ENCODE measurements around the gene AFF3.

Gene AFF3

DNA sequence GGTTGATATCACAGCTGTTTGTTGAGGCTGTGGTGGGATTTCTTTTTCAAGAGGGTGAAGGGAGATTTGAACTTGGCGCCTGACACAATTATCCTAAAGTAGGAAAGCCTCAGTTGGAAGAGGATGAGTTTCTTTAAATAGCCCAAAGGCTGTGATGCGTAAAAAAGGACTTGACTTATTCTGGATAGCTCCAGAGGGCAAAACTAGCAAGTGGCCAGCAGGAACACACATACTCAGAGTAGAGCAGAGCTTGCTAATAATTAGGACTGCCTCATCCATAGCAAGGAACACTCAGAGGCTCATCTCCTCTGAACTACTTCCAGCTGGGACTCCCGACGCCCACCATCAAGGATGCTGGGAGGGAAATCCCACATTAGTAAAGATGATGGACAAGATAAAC, 74.0 kb downstream of the AFF3 start:
- no peak for DNase-seq (ENCODE audit: low spot score)

DNA sequence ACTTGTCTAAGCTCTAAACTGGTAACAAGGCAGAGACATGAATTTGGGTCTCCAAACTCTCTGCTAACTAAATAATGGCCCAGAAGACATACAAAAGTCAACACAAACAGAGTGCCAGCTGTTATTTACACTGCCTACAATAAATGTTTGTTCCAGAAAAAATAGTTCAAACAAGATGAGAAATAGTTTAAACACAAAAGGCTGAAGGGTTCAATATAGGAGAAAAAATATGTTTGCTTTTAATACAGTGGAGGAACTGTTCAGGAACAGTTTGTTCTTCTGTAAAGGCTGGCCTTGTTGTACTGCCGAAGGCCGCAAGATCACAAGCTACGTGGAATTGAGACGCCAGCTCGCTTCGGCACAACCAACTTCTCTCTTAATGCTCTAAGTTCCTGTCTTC, 74.6 kb downstream of the AFF3 start:
- no peak for DNase-seq (ENCODE audit: low spot score)

DNA sequence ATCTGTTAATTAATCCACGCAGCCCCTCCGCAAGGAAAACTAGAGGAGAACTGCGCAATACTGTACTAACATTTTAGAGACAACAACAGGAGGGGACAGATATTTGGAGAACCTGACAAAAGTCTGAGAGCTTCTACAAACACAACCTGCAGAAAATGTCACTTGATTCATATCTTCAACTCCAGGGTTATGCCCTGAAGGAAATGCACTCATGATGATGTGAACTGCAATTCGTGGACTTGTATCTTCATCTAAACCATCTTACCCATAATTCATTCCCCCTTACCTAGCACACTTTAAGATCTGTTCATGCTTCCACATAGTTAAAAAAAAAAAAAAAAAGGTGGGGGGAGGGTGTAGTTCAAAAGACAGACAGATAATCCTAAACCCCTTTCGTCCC, 75.5 kb downstream of the AFF3 start:
- no peak for DNase-seq (ENCODE audit: low spot score)

GRCh38 chr2:100066246-100066645, 76.1 kb downstream of the AFF3 start:
- DNase-seq (ENCODE audit: low spot score) = no peak

GRCh38 chr2:100064592-100065428, 77.6 kb downstream of the AFF3 start:
- DNase-seq (ENCODE audit: low spot score) = no peak

GRCh38 chr2:100064165-100064564, 78.2 kb downstream of the AFF3 start:
- DNase-seq (ENCODE audit: low spot score) = no peak

GRCh38 chr2:100063459-100063953, 78.9 kb downstream of the AFF3 start:
- no peak for DNase-seq (ENCODE audit: low spot score)

DNA sequence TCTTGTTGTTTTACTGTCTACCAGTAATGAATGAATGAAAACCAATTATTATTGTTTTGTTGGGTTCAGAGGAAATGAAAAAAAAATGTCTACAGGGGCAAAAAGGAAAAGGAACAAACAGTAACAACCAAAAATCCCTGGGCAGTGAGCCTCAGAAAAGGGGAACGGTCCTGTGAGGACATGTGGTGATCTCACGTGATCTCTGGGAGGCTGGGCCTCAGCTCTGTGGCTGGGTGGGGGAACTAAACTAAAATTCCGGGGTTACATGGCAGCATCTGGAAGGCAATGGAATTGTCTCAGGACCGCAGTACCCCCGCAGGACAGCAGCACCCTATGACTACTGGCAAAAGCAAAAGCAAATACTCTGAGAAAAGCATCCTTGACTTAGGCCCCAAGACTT, 80.1 kb downstream of the AFF3 start:
- DNase-seq (ENCODE audit: low spot score) = no peak

DNA sequence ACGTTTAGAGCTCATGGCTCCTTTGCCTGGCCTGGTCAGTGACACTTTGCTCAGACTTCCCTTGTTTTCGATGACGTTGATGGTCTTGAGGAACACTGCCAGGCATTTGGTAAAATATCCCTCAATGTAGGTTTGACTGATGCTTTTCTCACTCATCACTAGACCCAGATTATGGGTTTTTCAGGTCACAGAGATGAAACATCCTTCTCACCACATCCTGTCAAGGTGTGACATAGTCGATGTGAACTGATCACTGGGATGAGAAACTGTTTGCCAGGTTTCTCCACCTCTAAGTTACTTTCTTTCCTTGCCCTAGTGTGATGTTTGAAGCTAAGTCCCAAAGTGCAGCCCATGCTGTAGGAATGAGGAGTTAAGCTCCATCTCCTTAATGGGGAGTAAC, 81.5 kb downstream of the AFF3 start:
- DNase-seq (ENCODE audit: low spot score) = no peak

DNA sequence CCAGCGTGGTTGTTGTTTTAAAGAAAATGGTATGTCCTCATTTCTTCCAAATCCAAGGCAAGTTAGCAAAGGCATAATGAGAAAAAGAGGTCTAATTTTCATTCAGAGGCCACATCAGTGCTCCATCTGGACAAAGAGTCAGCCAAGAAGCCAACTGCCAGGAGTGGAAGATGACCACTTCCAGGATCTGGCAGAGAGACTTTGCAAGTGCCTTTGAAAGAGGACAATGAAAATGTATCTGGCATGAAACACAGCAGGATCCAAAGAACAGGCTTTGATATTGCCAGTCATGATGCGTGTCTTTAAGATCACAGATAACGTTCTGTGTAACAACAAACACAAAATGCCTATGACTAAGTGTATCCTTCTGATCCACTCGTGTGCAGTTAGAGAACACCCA, 82.8 kb downstream of the AFF3 start:
- DNase-seq (ENCODE audit: low spot score) = peak; percentile 15

GRCh38 chr2:100057901-100058261, 84.5 kb downstream of the AFF3 start:
- peak; percentile 16 for DNase-seq (ENCODE audit: low spot score)

DNA sequence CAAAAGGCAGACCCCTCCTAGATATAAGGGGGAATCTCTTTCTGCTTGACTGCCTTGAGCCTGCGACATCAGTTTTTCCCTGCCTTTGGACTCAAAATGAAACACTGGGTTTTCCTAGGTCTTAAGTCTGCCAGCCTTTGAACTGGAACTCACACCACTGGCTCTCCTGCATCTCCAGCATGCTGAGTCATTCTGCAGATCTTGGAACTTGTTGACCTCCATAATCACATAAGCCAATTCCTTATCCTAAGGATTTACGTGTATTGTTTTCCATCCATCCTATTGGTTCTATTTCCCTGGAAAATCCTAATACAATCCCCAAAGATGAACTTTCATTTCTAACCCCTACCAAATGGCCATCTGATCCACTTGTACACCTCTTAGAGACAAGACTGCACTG, 88.0 kb downstream of the AFF3 start:
- DNase-seq (ENCODE audit: low spot score) = no peak

DNA sequence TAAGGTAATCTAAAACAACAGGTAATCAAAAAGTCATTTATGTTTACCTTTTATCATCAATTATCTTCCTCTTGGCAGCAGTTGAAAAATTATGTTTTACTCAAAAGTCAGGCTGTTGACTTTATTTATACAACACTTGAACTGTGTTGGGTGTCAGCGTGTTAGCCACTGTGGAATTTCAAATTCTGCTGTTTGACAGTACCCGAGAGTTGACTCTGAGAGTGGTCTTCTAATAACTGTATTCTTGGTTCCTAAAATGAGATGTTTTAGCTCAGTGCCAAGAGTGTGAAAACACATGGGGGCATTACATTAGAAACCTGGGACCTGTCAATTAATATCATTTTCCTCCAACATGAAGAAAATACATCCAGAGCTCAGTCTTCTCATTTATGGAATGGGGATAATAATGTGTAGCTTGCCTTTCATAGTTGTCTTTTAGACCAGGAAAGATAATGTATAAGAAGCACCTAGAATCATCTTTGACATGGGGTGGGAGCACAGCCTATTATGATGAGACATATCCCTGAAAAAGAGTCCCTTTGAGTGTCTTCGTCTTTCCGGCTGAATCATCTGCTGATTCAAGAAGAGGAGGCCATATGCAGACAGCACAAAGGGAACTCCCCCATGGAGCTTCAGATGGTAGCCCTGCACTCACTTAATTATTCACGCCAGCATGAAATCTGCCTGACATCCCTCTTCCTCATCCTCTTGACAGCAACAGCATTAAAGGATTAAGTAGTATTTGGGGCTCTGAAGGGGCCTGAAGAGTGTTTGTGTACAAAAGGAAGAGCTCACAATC, 89.1 kb downstream of the AFF3 start:
- DNase-seq (ENCODE audit: low spot score) = no peak

DNA sequence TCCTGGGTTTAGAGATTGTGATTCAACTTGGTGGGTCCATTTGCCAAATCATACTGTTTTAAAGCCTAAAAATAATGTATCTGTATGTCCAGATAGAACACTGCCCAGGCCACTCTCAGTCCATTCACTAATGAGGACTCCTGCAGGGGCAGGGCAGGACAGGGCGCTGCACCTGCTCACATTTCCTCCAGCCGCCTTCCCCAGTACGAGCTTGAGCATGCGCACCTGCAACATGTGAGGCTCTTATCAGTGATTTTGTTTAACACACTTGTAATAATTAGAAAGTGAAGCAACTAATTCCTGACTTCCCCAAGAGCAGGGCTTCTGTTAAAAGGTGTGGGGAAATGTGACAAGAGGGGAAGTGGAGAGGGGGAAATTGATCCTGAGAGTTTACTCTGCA, 89.7 kb downstream of the AFF3 start:
- no peak for DNase-seq (ENCODE audit: low spot score)

- no peak for DNase-seq (ENCODE audit: low spot score)
Observed at GRCh38 chr2:100051253-100051652, 91.1 kb downstream of the AFF3 start.

DNA sequence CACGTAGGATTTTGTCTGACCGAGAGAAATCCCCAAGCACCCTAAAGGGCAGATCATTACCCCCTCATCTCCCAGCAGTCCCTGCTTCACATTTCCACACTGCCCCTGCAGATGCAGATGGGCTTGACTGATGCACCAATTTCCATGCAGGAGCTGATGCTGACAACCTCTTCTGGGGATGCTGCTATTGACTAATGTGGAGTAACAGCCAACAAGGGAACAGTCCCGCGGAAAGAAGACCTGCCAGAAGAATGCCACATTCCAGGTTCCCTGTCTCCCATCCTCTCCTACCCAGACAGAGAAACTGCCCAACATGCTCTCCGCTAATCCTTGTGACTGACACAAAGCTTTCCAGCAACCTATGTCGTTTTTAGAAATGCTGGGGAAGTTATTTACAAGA, 91.7 kb downstream of the AFF3 start:
- DNase-seq (ENCODE audit: low spot score) = no peak

DNA sequence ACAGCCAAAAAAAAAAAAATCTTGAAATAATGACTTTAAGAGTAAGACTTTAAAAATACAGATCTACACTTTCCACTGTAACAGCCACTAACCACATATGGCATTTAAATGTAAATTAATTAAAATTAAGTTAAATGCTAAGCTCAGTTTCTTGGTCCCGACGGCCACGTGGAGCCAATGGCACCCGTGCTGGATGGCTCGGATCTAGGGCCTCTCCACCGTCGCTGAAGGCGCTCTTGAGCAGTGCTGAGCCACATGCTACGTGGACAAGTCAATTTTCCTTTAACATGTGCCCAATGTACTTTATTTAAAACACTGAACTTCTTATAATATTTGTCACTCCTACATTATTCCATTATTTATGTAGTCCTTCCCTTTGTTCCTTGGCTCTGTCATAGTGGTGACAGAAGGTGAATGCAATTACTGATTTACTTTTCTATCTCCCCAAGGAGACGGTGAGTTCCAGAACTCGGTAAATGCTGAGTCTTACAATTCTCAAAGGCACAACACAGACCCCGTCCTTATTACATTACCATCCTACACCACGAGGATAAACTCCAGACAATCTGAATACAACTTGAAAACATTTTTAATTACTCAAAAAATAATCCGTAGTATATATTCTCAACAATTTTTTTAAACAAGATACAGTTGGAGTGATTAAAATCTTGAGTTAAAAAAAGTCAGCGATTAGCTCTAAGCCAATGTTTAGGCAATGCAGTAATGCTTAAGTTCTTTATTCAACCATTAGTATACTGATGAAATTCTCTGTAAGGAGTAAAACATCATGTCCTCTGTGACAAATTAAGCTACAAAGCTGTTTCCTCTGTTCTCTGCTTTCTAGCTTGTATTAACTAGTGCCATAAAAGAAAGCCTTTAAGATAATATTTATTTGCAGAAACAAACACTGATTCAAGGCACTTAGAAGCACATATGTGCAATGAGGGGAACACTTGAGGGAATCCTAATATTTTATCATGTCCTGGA, 95.1 kb downstream of the AFF3 start:
- DNase-seq (ENCODE audit: low spot score) = no peak

- DNase-seq (ENCODE audit: low spot score) = no peak
Observed at GRCh38 chr2:100045000-100045399, 97.4 kb downstream of the AFF3 start.

DNA sequence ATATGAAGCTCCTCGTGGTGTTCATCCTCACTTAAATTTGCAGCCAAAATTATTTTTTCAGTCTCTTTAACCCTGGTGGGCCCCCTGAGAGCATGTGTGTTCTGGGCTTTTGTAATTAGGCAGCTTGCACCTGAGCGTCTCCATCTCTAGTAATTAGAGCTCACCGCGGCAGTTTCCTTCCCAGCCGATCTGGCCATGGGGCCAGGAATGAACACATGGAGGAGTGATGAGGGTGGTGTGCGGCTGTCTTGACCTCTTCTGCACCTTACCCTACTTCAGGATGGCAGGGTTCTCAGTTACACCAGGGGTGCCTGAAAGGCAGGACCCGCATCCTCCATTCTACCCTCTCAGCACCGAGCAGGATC, 98.5 kb downstream of the AFF3 start:
- no peak for DNase-seq (ENCODE audit: low spot score)

DNA sequence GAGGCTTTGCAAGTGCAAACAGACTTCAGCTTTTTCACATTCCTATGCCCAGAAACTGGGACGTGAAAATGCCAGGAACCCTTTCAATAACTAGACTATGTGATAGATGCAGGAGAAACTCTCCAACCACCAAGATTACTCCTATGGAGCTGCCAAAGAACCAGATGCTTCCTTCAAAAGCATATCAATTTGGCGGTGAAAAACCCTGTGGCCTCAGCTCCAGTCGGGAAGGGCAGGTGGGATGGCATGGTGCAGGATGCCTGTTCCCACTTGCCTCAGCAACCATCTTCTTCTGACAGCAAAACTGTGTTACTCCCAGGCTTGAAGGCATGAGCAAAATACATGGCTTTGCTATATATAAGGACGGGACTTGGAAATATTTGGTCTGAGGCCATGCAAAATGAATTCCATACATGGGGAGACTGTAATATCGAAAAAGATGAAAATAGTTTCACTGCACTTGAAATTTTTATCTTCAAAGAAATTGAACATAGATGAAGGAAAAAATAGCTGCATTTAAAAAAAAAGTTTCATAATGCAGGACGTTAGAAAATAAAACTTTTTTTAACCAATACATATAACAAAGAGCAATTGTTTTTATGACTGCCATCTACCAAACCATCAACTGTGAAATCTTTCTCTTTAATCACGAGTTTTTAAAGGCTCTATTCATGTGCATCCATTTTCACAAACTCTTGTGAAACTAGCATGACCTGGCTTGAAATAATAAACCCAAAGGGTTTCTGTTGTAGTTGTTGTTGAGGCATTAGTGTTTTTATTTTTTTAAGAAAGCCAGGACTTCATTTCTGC, 99.1 kb downstream of the AFF3 start:
- DNase-seq (ENCODE audit: low spot score) = no peak

- no peak for DNase-seq (ENCODE audit: low spot score)
Observed at GRCh38 chr2:100042562-100042961, 99.8 kb downstream of the AFF3 start.

All from AG20443 (cell line).